SK-N-SH (cell line): ENCODE data around the gene DNAJB6.

Experiments used
- CTCF ChIP-seq: fragments of 200-600 bp; sonication (generic); IDR thresholded peaks from 2 replicates; pipeline ENCODE4 v1.6.1; 2017; ENCODE audit warnings: antibody characterized with exemption, mild to moderate bottlenecking, moderate library complexity
- FOSL2 ChIP-seq: IDR thresholded peaks from 2 replicates; pipeline ENCODE4 v1.4.0; 2012; ENCODE audit warnings: low read depth, mild to moderate bottlenecking, moderate library complexity, borderline replicate concordance
- GABPA ChIP-seq: IDR thresholded peaks from 2 replicates; pipeline ENCODE4 v1.4.0; 2012; ENCODE audit warnings: low read depth, mild to moderate bottlenecking
- JUND ChIP-seq: IDR thresholded peaks from 2 replicates; pipeline ENCODE4 v1.4.0; 2012
- MAX ChIP-seq: IDR thresholded peaks from 2 replicates; pipeline ENCODE4 v1.4.0; 2012; ENCODE audit warnings: low read depth
- NRF1 ChIP-seq: IDR thresholded peaks from 2 replicates; pipeline ENCODE4 v1.6.1; 2012; ENCODE audit warnings: low read depth, mild to moderate bottlenecking, low read length
- PBX3 ChIP-seq: IDR thresholded peaks from 2 replicates; pipeline ENCODE4; 2012
- POLR2AphosphoS5 ChIP-seq: IDR thresholded peaks from 2 replicates; pipeline ENCODE4 v1.6.1; 2012; ENCODE audit warnings: low read depth, low read length
- RAD21 ChIP-seq: IDR thresholded peaks from 2 replicates; pipeline ENCODE4 v1.6.1; 2012; ENCODE audit warnings: mild to moderate bottlenecking, low read length
- RCOR1 ChIP-seq: fragments of 150-350 bp; IDR thresholded peaks from 2 replicates; pipeline ENCODE4 v1.6.1; 2017; ENCODE audit warnings: antibody characterized with exemption, low read length
- SIN3A ChIP-seq: IDR thresholded peaks from 2 replicates; pipeline ENCODE4 v1.6.1; 2012; ENCODE audit warnings: low read depth, mild to moderate bottlenecking, low read length, moderate library complexity, borderline replicate concordance
- TCF12 ChIP-seq: IDR thresholded peaks from 2 replicates; pipeline ENCODE4 v1.4.0; 2012
- USF2 ChIP-seq: fragments of 150-350 bp; IDR thresholded peaks from 2 replicates; pipeline ENCODE4 v1.6.1; 2017; ENCODE audit warnings: antibody characterized with exemption, low read length, low read depth, borderline replicate concordance

GRCh38 chr7:157444011-157444842, 107.4 kb downstream of the DNAJB6 start:
- TF ChIP-seq SIN3A, result no peak
- no peak for TF ChIP-seq POLR2AphosphoS5
- TF ChIP-seq CTCF, result no peak
- no peak for TF ChIP-seq MAX
- TF ChIP-seq FOSL2, result no peak
- no peak for TF ChIP-seq PBX3
- no peak for TF ChIP-seq TCF12
- no peak for TF ChIP-seq GABPA
- TF ChIP-seq NRF1, result no peak
- no peak for TF ChIP-seq USF2
- TF ChIP-seq RAD21, result no peak
- no peak for TF ChIP-seq JUND
- TF ChIP-seq RCOR1, result no peak
